Activated CD4-positive, alpha-beta T cell treated with anti-CD3 and anti-CD28 coated beads for 4 hours (primary cell): ENCODE data around the gene POF1B.

ENCODE experiments used
- DNase-seq, 2 donors: peaks; one replicate each; pipeline ENCODE4 v3.0.0-alpha.2; 2020

The POF1B gene

GRCh38 chrX:85243155-85243554 is 136.3 kb downstream of the POF1B start:
- no peak for DNase-seq
